Hepatocyte (in vitro differentiated cells): Measurements from ENCODE around the gene SLC15A2.

Source experiments
- EZH2 ChIP-seq: fragments of 200-600 bp; sonication (generic); IDR thresholded peaks from 2 replicates; pipeline ENCODE4 v1.6.1; 2016; ENCODE audit warnings: antibody characterized with exemption, mild to moderate bottlenecking, borderline replicate concordance
- EZH2phosphoT487 ChIP-seq: fragments of 200-600 bp; sonication (generic); IDR thresholded peaks from one replicate; pipeline ENCODE4 v1.6.1; 2018; ENCODE audit warnings: antibody characterized with exemption, mild to moderate bottlenecking, low read depth, moderate library complexity; ENCODE audit not compliant: unreplicated experiment, severe bottlenecking
- TF ChIP-seq, protein P1 (sequence below): fragments of 200-600 bp; sonication (generic); IDR thresholded peaks from 2 replicates; pipeline ENCODE4 v1.5.1; 2016; ENCODE audit warnings: antibody characterized with exemption, mild to moderate bottlenecking; ENCODE audit not compliant: poor library complexity

DNA sequence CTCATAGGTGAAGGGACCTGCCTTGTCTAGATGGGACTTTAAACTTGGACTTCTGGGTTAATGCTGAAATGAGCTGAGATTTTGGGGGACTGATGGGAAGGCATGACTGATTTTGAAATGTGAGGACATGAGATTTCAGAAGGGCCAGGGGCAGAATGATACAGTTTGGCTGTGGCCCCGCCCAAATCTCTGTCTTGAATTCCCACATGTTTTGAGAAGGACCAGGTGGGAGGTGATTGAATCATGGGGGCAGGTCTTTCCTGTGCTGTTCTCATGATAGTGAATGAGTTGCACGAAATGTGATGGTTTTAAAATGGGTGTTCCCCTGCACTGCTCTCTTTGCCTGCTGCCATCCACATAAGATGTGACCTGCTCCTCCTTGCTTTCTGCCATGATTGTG, 85.0 kb downstream of the SLC15A2 start:
- no peak for TF ChIP-seq EZH2phosphoT487
- TF ChIP-seq, protein P1, sequence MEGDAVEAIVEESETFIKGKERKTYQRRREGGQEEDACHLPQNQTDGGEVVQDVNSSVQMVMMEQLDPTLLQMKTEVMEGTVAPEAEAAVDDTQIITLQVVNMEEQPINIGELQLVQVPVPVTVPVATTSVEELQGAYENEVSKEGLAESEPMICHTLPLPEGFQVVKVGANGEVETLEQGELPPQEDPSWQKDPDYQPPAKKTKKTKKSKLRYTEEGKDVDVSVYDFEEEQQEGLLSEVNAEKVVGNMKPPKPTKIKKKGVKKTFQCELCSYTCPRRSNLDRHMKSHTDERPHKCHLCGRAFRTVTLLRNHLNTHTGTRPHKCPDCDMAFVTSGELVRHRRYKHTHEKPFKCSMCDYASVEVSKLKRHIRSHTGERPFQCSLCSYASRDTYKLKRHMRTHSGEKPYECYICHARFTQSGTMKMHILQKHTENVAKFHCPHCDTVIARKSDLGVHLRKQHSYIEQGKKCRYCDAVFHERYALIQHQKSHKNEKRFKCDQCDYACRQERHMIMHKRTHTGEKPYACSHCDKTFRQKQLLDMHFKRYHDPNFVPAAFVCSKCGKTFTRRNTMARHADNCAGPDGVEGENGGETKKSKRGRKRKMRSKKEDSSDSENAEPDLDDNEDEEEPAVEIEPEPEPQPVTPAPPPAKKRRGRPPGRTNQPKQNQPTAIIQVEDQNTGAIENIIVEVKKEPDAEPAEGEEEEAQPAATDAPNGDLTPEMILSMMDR = no peak
- no peak for TF ChIP-seq EZH2
